AG08396 (cell line): ENCODE measurements around the gene CELSR1.

Experiments
- DNase-seq: peaks from one replicate; pipeline ENCODE4 v3.0.0; 2012; ENCODE audit warnings: low spot score, mixed read lengths

Gene CELSR1

GRCh38 chr22:46458525-46458924 is 78.9 kb downstream of the CELSR1 start:
- no peak for DNase-seq

DNA sequence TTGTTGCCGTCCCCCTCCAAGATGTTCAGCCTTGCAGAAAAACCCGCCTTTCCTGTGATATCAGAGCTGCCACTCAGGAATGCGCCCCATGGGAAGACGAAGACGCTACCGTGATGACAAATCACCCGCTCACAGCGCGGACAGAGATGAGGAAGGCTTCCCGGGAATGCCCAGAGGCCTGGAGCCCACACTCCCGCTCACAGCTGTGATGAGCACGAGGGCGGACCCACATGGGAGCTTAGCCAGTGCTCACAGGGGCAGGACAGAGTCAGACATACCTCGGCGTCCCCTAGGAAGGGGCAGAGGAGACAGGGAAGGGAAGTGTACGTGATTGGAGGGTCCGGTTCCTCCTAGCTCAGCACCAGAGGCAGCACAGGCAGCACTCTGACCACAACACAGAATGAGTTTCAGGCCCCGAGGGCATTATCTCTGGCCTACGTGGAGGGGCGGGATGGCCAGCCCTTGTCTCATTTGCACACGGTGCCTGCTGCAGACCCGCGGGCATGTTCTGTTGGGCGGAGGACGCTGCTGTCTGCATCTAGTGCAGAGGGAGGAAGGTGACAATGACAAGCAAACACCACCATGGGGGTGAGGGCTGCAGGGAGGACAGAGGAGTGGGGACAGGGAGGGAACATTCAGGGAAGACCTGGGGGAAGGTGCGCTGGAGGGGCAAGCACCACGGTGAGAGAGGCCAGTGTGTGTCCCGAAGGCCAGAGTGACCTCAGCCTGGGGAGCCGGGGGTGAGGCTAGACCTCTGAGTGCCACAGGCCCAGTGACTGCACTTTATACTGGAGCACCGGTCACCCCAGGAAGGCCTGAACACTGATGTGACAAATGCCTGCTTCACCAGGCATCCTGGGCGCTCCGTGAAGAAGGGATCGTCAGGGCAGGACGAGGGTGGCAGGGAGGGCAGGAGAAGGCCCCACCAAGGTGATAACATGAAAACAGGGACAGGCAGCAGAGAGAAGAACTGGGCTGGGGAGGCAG is 79.6 kb downstream of the CELSR1 start:
- DNase-seq = no peak

DNA sequence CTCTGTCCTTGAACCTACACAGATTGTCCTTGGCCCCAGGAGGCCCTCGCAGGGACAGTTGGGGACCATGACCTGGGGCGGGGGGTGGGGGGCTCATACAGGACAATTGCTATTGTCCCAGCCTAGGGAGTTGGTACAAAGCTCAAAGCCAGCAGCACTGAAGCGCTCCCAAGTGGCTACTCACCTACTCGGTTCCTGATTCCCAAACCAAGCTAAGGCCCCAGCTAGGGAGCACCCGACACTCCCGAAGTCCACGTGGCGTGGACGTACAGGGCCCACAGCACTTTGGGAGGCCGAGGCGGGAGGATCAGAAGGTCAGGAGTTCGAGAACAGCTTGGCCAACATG is 80.6 kb downstream of the CELSR1 start:
- no peak for DNase-seq

DNA sequence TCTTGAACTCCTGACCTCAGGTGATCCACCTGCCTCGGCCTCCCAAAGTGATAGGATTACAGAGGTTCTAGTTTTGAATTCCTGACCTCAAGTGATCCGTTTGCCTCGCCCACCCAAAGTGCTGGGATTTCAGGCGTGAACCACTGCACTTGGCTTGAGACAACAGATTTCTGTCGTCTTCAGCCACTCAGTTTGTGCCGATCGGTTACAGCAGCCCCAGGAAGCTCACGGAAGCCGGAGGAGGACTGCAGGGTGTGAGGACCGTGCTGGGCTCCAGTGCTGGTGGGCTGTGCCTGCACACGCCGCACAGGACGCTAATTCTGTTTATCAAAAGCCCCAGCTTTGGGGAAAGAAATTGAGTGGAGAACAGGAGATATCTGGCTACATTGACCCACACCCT is 82.0 kb downstream of the CELSR1 start:
- DNase-seq = no peak

- no peak for DNase-seq
These were observed 82.7 kb downstream of the CELSR1 start for GRCh38 chr22:46454504-46455269.

DNA sequence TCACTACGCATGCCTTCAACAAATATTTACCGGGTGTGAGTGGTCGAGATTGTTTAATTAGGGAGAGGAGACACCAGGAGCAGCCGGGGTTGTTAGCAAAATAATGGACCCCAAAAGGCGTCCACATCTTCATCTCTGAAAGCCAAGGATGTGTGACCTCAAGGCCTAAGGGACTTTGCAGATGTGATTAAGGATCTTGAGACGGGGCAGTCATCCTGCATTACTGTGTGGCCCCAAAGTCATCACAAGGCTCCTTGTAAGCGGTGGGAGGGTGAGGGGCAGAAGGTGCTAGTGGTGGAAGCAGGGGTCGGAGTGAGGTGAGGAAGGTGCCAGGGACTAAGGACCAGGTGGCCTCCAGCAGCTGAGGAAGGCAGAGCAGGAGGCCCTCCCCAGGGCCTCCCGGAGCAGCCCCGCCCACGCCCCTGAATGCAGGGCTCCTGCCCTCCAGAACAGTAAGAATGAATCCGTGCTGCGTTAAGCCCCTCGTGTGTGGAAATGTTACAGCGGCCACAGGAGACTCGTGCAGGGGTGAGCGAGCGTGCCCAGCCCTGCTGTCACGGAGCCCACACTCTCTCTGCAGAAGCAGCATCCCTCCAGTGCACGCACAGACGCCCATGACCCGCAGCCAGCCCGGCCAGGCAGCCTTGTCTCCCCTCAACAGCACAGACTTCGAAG is 83.5 kb downstream of the CELSR1 start:
- DNase-seq = no peak

DNA sequence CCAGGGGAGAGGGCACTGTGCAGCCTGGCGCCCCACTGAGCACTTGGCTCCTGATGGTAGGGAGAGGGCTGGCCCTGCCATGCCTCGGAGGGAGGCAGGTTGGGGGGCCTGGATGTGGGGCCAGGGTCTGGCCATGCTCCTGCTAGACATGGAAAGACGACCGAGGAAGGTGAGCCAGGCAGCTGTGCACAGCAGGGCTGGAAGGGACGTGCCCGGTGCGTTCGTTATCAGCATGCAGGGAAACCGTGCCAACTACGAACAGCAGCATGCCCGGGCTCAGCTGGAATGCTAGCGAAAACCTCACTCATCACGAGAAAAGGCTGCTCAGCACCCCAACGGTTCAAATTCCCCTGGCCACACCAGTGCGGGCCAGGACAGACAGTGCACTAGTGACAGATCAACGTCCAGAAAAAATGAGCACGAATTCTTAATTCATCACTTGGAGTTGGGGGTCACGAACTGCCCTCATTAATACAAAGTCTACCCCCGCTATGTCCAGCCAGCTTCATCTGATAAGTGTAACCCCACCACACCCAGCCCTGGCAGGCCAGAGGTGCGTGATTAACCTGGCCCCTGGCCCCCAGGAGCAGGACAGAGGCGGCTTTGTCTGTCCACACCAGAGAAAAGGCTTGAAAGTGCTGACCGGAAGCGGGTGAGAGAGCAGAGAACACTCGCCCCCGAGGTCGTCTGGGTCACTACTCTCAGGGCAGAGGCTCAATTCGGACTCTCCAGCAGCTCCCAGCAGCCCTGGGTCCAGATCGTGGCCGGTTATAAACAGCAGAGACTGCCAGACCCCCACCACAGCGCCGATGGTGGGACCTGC is 84.2 kb downstream of the CELSR1 start:
- DNase-seq = no peak

GRCh38 chr22:46452195-46453005 is 85.0 kb downstream of the CELSR1 start:
- DNase-seq = no peak

DNA sequence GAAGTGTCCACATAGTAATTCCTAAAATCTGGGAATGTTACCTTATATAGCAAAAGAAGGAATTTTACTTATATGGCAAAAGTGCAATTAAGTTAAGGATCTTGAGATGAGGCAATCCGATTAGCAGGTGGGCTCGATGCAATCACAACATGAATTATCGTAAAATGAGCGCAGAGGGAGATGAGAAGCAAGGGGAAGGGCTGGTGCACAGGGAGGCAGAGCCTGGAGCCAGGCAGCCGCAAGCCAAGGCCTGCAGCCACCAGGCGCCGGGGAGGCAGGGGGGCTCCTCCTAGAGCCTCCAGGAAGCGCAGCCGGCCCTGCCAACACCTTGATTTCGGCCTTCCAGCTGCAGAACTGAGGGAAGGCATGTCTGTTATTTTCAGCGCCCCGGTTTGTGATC is 85.7 kb downstream of the CELSR1 start:
- no peak for DNase-seq

DNA sequence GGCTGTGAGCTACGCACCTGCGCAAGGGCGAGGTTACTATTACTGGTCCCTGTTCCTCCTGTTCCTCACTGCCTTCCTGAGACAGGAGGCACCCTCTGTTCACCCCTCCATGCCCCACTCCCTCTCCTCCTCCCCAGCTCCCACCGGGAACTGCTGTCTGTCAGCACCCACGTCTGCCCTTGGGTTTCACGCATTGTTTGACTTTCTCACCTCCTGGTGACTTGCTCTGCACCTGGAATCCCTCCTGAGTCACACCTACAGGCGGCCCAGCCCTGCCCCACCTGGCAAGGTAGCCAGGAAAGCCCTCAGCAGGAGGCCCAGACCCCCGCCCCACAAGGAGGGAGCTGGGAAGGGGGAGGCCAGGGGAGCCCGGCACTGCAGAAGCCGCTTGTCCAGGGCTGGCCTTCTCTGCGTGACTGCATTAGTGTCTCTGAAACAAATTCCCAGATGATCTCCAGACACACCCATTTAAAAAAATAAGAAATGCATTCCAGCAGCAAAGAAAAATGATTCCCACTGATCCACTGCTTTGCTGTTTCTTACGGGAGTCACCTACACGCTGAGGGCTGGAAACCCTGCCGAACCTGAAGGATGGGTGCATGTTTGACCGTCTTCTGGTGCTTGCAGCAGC is 86.4 kb downstream of the CELSR1 start:
- no peak for DNase-seq

DNA sequence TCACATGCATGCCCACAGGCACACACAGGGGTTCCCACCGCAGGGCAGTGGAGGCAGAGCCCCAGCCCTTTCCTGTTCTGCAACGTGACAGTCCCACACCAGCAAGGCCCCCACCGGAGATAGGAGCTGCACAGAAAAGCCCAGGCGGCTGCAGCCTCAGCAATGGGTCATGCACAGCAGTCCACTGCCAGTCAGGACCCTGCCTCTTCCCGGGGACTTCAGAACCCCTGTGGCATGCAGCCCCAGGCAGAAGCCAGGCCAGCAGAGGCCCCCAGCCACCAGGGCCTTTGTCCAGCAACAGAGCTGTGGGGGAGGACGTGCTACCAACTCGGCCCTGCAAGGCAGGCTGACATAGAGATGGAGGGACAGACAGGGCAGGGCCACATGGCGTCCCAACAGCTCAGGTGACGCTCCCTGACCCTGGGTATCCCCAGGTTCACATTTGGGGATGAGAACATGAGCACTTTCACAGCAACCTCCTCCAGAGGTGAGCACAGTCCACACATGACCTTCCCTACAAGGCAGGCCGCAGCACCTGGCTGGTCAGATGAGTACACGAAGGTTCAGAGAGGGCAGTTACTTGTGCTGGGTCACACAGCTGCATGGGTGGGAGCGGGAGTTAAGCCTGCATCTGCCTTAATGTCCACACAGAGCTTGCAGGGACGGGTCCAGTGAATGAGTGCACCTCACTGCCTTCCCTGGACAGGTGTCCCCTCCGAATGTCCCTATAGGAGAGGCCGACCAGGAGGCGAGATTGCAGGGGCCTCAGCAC is 87.3 kb downstream of the CELSR1 start:
- no peak for DNase-seq

GRCh38 chr22:46449116-46449691 is 88.2 kb downstream of the CELSR1 start:
- no peak for DNase-seq

- DNase-seq = no peak
These were observed 89.1 kb downstream of the CELSR1 start for GRCh38 chr22:46448333-46448732.

- DNase-seq = no peak
These were observed 89.5 kb downstream of the CELSR1 start for GRCh38 chr22:46447906-46448305.

DNA sequence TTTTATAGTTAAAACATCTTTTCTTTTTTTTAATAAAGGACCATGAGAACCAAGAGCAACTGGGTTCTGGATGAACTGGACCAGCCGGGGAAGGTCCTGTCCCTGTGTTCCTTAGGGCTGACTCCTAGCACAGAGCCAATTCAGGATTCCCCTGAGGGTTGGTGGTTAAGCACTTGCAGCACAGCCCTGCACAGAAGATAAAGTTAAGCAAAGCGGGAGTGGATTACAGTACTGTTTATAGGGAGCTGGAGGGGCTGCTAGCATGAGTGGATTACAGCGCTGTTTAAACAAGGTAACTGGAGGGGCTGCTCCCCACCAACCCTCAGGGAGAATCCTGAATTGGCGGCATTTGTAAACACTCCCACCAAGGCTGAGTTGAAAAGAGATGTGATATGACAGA is 90.6 kb downstream of the CELSR1 start:
- no peak for DNase-seq

DNA sequence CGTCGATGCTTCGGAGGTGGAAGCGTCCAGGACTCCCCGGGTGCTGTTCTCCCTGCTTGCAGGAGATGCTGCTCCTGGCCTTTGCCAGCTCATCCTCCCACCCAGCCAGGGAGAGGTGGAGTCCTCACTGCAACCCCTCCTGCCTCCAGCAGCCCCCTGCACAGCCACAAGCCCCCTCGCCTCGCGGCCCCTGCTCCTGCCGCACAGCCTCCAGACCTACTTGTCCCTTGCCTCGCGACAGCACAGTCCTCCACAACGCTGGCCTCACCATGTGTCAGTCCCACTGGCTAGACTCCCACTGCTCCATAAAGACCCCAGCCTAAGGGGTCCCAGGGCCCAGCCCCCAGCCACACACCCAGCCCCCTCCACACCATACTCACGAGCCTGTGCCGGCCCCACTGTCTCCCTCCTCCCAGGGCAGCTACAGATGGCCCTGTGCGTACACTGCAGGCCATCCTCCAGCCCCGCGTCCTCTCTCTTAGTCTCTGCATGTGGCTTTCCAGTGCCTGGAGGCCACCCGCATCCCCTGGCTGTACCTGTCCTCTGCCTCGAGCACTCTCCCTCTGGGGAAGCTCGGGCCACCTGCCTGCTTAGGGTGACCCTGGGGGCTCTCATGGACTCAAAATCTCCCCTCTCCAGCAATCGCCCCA is 91.5 kb downstream of the CELSR1 start:
- DNase-seq = no peak

- no peak for DNase-seq
These were observed 93.0 kb downstream of the CELSR1 start for GRCh38 chr22:46444390-46444854.

DNA sequence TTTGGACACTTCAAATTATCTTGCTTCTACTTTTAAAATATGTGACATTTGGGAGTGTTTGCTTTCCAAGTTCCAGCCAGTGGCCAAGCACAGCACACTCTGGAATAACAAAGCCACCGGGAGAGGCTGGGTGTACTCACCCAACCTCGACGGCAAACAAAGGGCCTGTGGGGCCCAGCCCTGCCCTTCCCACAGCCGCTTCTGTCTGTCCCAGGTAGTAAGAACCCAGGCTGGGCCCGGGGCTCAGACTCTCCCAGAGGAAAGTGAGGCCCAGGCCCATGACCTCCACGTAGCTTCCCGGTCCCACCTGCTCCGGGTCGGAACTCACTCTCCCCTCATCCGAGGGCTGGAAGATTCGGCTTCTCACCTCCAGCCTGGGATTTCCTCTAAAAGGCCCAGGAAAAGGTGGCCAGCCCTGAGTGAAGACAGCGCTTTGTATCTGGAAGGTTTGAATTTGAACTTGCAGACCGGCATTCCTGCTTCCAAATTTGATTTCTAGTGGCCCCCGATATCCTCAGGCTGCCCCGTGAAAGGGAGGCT is 93.5 kb downstream of the CELSR1 start:
- no peak for DNase-seq
